NB4 (cell line): ENCODE results near the gene NDUFAF8.

Experiments
- DNase-seq: peaks from one replicate; pipeline ENCODE4 v3.0.0; 2010; ENCODE audit warnings: low read depth
- H3K4me3 ChIP-seq: one replicate; pipeline ENCODE4 v1.5.1; 2011; ENCODE audit warnings: mild to moderate bottlenecking, low read depth, low read length, moderate library complexity
- MYC ChIP-seq: IDR thresholded peaks from 2 replicates; pipeline ENCODE4 v1.6.1; 2011; ENCODE audit warnings: low read depth, low read length
- POLR2A ChIP-seq: IDR thresholded peaks from 2 replicates; pipeline ENCODE4 v1.6.1; 2011; ENCODE audit warnings: mild to moderate bottlenecking; ENCODE audit not compliant: insufficient read length; ENCODE audit errors: extremely low read depth
- TF ChIP-seq, protein P1 (sequence below): IDR thresholded peaks from one replicate; pipeline ENCODE4 v1.5.1; 2012; ENCODE audit warnings: low read depth, low read length
- TF ChIP-seq, protein P2 (sequence below): IDR thresholded peaks from 2 replicates; pipeline ENCODE4 v1.6.1; 2011; ENCODE audit warnings: low read depth, low read length

NDUFAF8 gene

DNA sequence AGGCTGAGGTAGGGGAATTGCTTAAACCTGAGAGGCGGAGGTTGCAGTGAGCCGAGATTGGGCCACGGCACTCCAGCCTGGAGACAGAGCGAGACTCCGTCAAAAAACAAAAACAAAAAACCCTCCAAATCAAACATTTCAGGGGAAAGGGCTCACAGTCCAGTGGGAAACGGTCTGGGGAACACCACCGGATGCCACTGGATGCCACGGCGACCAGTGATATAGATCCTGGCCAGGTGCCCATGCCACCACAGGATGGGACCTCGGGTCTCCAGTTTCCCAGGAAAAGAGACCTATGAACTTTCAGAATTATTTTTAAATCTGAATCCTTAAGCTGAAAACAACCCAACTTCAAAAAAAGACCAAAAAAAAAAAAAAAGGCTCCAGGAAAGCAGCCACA, 28.7 kb upstream of the NDUFAF8 start:
- no peak for TF ChIP-seq MYC
- TF ChIP-seq POLR2A, result no peak
- TF ChIP-seq, protein P1, sequence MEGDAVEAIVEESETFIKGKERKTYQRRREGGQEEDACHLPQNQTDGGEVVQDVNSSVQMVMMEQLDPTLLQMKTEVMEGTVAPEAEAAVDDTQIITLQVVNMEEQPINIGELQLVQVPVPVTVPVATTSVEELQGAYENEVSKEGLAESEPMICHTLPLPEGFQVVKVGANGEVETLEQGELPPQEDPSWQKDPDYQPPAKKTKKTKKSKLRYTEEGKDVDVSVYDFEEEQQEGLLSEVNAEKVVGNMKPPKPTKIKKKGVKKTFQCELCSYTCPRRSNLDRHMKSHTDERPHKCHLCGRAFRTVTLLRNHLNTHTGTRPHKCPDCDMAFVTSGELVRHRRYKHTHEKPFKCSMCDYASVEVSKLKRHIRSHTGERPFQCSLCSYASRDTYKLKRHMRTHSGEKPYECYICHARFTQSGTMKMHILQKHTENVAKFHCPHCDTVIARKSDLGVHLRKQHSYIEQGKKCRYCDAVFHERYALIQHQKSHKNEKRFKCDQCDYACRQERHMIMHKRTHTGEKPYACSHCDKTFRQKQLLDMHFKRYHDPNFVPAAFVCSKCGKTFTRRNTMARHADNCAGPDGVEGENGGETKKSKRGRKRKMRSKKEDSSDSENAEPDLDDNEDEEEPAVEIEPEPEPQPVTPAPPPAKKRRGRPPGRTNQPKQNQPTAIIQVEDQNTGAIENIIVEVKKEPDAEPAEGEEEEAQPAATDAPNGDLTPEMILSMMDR, result no peak
- TF ChIP-seq, protein P2, sequence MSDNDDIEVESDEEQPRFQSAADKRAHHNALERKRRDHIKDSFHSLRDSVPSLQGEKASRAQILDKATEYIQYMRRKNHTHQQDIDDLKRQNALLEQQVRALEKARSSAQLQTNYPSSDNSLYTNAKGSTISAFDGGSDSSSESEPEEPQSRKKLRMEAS, result no peak
- DNase-seq, result no peak
- no peak overlapping the region for H3K4me3 ChIP-seq

DNA sequence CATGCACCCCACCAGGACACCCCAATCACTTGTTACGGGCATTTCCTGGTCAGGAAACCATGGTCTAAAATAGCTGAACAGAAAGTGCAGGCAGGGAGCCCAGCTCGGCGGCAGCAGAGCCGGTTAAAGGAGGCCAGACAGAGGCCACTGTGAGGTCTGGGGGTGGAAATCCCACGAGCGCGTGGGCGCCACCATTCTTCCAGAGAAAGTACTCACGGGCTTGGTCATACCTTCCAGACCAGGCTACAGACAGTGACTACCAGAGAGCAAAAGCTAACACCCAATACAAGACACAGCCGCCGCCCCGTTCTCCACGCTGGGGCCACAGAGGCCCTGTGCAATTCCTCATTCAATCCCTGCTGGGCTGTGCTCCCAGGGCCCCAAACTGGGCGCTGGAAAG, 28.2 kb upstream of the NDUFAF8 start:
- TF ChIP-seq MYC (no peak), POLR2A (no peak)
- TF ChIP-seq, protein P1, result no peak
- TF ChIP-seq, protein P2, result no peak
- no peak overlapping the region for H3K4me3 ChIP-seq
- peak; percentile 38 for DNase-seq

DNA sequence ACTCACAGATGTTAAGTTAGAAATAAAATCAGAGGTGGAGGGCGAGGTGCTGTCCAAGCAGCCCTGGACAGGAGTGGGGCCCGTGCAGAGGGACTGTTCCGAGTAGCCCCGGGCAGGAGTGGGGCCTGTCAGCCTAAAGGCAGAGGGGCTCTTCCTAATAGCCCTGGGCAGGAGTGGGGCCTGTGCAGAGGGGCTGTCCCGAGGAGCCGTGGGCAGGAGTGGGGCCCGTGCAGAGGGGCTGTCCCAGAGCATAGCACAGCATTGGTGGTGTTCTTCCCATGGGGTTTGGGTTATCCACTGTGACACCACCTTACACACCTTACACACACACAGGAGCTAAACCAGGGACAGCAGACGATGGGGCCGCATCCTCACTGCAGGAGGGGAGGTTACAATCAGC, 26.8 kb upstream of the NDUFAF8 start:
- H3K4me3 ChIP-seq, result no peak overlapping the region
- no peak for DNase-seq
- TF ChIP-seq MYC, result no peak
- TF ChIP-seq, protein P1, result no peak
- TF ChIP-seq POLR2A, result no peak

DNA sequence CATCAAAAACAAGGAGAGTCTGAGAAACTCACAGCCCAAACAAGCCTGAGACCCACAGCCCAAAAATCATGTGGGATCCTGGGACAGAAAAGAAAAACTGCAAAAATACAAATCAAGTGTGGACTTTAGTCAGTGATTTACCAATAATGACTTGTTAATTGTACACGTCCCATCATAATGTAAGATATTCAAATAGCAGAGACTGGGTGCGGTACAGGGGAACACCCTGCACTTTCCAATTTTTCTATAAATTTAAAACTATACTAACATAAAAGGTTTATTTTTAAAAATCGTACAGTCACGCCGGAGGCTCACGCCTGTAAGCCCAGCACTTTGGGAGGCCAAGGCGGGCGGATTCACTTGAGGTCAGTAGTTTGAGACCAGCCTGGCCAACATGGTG, 25.1 kb upstream of the NDUFAF8 start:
- DNase-seq, result no peak
- no peak overlapping the region for H3K4me3 ChIP-seq
- TF ChIP-seq, protein P2, result no peak

DNA sequence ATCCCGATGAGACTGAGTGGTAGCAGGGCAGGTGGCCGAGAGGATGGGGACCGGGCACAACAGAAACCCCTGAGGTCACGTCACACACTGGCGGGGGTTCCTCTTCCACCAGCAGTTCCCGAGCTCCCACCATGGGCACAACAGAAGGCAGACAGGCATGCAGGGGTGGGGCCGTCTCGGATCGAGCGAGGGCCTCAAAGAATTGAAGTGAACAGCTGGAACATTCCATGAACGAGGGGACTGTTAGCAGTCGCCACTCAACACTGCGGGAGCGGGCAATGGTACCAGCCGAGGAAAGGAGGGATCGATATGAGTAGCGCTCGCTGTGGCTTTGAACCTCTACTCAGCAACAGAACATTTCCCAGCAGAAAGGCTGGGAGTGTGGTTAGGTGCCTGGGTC, 21.6 kb upstream of the NDUFAF8 start:
- TF ChIP-seq MYC (no peak), POLR2A (no peak)
- TF ChIP-seq, protein P2, result no peak
- TF ChIP-seq, protein P1, result no peak
- H3K4me3 ChIP-seq, result no peak overlapping the region
- no peak for DNase-seq

DNA sequence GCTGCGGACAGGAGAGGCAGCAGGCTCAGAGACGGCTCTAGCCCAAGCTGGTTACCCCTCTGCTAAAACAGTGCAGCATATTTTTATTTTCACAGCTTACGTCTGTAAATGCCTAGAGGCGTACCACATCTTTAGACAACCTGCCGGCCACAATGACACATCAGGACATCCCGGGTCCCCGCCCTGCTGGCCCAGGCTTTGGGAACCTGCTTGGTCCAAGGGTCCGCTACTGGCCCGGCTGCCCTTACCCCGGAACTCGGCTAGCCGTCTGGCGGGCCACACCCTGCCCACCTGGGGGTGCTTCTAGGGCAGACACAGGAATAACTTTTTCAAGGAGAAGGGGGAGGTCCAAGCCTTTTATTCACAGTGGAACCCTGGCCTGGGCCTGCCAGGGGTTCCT, 20.7 kb upstream of the NDUFAF8 start:
- TF ChIP-seq MYC (no peak), POLR2A (no peak)
- TF ChIP-seq, protein P1, result no peak
- TF ChIP-seq, protein P2, result no peak
- H3K4me3 ChIP-seq, result no peak overlapping the region
- DNase-seq, result no peak
